K562 (cell line): ENCODE results near the gene MAN1A1. TPM values are rescaled to one million over a fixed set of nuclear protein-coding genes. Genes with fewer than 3 reads are reported as not detected.

ENCODE experiments used
- ATAC-seq: fragments of 200-7000 bp; cut with Tn5 transposase; 3 replicates; pipeline ENCODE4 v1.9.1; 2020; ENCODE audit warnings: moderate library complexity
- BruUV-seq: library from RNA; stranded (reverse); fragments of 400-500 nt; replicated peaks from 2 replicates; lab custom pipeline; 2021; lab: Mats Ljungman, UMichigan
- CTCF ChIA-PET: fragments of 300-600 bp; formaldehyde crosslinking; extraction: SDS; loops from one replicate; lab custom pipeline; 2021; ENCODE audit warnings: low intra/inter-chr PET ratio; lab: Yijun Ruan, JAX
- POLR2A ChIA-PET: fragments of 300-600, 350-650 bp; sonication (Branson Sonifier 250); formaldehyde crosslinking; extraction: SDS; loops from one replicate; lab custom pipeline; 2021; ENCODE audit warnings: antibody characterized with exemption, inconsistent platforms; lab: Yijun Ruan, JAX
- DNase-seq, 4 experiments: peaks; one replicate each; pipeline versions ENCODE4 v3.0.0 to v3.0.0-alpha.2; 2011 to 2018; ENCODE audit warnings: low spot score in 3 of 4, mixed read lengths in 3 of 4; ENCODE audit errors: extremely low read depth in 1 of 4
- FAIRE-seq: peaks from 2 replicates; lab custom pipeline; 2011; peaks lifted over from hg19 to GRCh38; lab: Jason Lieb, UNC
- H2AFZ ChIP-seq: 2 replicates; pipeline ENCODE4 v1.6.0; 2011; ENCODE audit warnings: low read depth, low read length, control low read depth, inconsistent platforms
- H3K27ac ChIP-seq: fragments of 200-600 bp; 3 replicates; pipeline ENCODE4 v1.8.0; 2011; ENCODE audit warnings: low read depth, mild to moderate bottlenecking, control low read depth, inconsistent platforms, low read length, moderate library complexity, mixed read lengths; ENCODE audit errors: extremely low read depth
- H3K27me3 ChIP-seq, 2 experiments: fragments of 300-600 bp in 1 of 2; 2 replicates in 1 of 2; 3 replicates in 1 of 2; pipeline versions ENCODE4 v1.6.0 to v1.8.0; 2011; ENCODE audit warnings: inconsistent platforms in 2 of 2, low read length in 2 of 2, mild to moderate bottlenecking in 1 of 2, mixed read lengths in 1 of 2, moderate library complexity in 1 of 2; ENCODE audit not compliant: control insufficient read depth in 2 of 2, insufficient read depth in 2 of 2
- H3K36me3 ChIP-seq: fragments of 300-600 bp; 3 replicates; pipeline ENCODE4 v1.8.0; 2011; ENCODE audit warnings: mild to moderate bottlenecking, low read length, inconsistent platforms; ENCODE audit not compliant: control insufficient read depth, insufficient read depth
- H3K4me1 ChIP-seq, 2 experiments: fragments of 200-600 bp in 1 of 2; replicated peaks in 1 of 2; 2 replicates in 1 of 2; 3 replicates in 1 of 2; pipeline versions ENCODE4 v1.5.1 to v1.8.0; 2011; ENCODE audit warnings: inconsistent platforms in 2 of 2, low read length in 2 of 2, mild to moderate bottlenecking in 1 of 2, mixed read lengths in 1 of 2, moderate library complexity in 1 of 2; ENCODE audit not compliant: control insufficient read depth in 2 of 2, insufficient read depth in 2 of 2
- H3K4me2 ChIP-seq: 2 replicates; pipeline ENCODE4 v1.6.1; 2011; ENCODE audit warnings: low read length, control low read depth, inconsistent platforms, mixed read lengths; ENCODE audit not compliant: insufficient read depth
- H3K4me3 ChIP-seq: fragments of 200-600 bp; sonication (generic), shearing (Covaris generic); 2 replicates; pipeline ENCODE4 v1.5.1; 2016; ENCODE audit warnings: control low read depth, inconsistent platforms
- H3K79me2 ChIP-seq: fragments of 200-600 bp; 3 replicates; pipeline ENCODE4 v1.8.0; 2011; ENCODE audit warnings: low read length, inconsistent platforms; ENCODE audit not compliant: control insufficient read depth, insufficient read depth
- H3K9ac ChIP-seq, 2 experiments: 2 replicates each; pipeline versions ENCODE4 v1.6.0 to v1.6.1; 2011; ENCODE audit warnings: low read depth in 2 of 2, low read length in 2 of 2, control low read depth in 1 of 2, inconsistent platforms in 1 of 2, mild to moderate bottlenecking in 1 of 2, mixed read lengths in 1 of 2; ENCODE audit not compliant: insufficient read depth in 1 of 2
- H3K9me1 ChIP-seq: one replicate; pipeline ENCODE4 v1.6.0; 2011; ENCODE audit warnings: inconsistent platforms, mild to moderate bottlenecking, low read length, moderate library complexity; ENCODE audit not compliant: control insufficient read depth, insufficient read depth
- H3K9me3 ChIP-seq: replicated peaks from 2 replicates; pipeline ENCODE4 v1.5.1; 2011; ENCODE audit warnings: low read depth, low read length, inconsistent platforms; ENCODE audit not compliant: control insufficient read depth, insufficient read depth
- H4K20me1 ChIP-seq: replicated peaks from 2 replicates; pipeline ENCODE4 v1.6.1; 2011; ENCODE audit warnings: low read length, inconsistent platforms, mixed read lengths; ENCODE audit not compliant: control insufficient read depth, insufficient read depth
- ATF3 ChIP-seq, 2 experiments: fragments of 450-650 bp in 1 of 2; sonication (generic) in 1 of 2; formaldehyde crosslinking in 1 of 2; IDR thresholded peaks in 1 of 2; conservative IDR thresholded peaks in 1 of 2; 2 replicates each; pipeline versions ENCODE4 v1.6.1 to v1.8.1; 2016 to 2023; ENCODE audit warnings: mild to moderate bottlenecking in 2 of 2, moderate library complexity in 2 of 2, inconsistent platforms in 1 of 2, missing genetic modification reagents in 1 of 2
- C11orf30 ChIP-seq: fragments of 450-650 bp; IDR thresholded peaks from 2 replicates; pipeline ENCODE4 v1.6.1; 2016; ENCODE audit warnings: low read depth, mild to moderate bottlenecking
- CCNT2 ChIP-seq: IDR thresholded peaks from 2 replicates; pipeline ENCODE4 v1.6.1; 2011; ENCODE audit warnings: borderline replicate concordance, low read depth, mild to moderate bottlenecking, moderate library complexity, mixed read lengths, low read length; ENCODE audit not compliant: insufficient read length; ENCODE audit errors: extremely low read depth
- CGGBP1 ChIP-seq: fragments of 250-450 bp; sonication (Bioruptor Pico); IDR thresholded peaks from 2 replicates; pipeline ENCODE4 v1.9.0; 2021; ENCODE audit warnings: mild to moderate bottlenecking
- CXXC5 ChIP-seq: fragments of 250-450 bp; sonication (Bioruptor Pico); IDR thresholded peaks from 2 replicates; pipeline ENCODE4 v1.8.0; 2022; ENCODE audit warnings: inconsistent platforms, mild to moderate bottlenecking, moderate library complexity
- E2F8 ChIP-seq: fragments of 450-650 bp; IDR thresholded peaks from 2 replicates; pipeline ENCODE4 v1.7.1; 2018; ENCODE audit warnings: mild to moderate bottlenecking, low read depth; ENCODE audit not compliant: partially characterized antibody
- HNRNPLL ChIP-seq: fragments of 200-400 bp; formaldehyde crosslinking; IDR thresholded peaks from 2 replicates; pipeline ENCODE4 v1.6.1; 2017; ENCODE audit warnings: low read length, low read depth, mild to moderate bottlenecking; ENCODE audit not compliant: poor library complexity, severe bottlenecking
- NR4A1 ChIP-seq, 2 experiments: fragments of 250-450 bp in 1 of 2; fragments of 450-650 bp in 1 of 2; sonication (Bioruptor Pico) in 1 of 2; IDR thresholded peaks; 2 replicates each; pipeline versions ENCODE4 v1.4.0 to v1.6.1; 2016 to 2020; ENCODE audit warnings: mild to moderate bottlenecking in 2 of 2, missing compliant biosample characterization in 1 of 2, missing genetic modification characterization in 1 of 2, moderate library complexity in 1 of 2
- POLR2B ChIP-seq: fragments of 450-650 bp; IDR thresholded peaks from 2 replicates; pipeline ENCODE4 v1.6.1; 2018; ENCODE audit warnings: low read depth; ENCODE audit not compliant: partially characterized antibody
- SPI1 ChIP-seq: IDR thresholded peaks from 2 replicates; pipeline ENCODE4 v1.6.1; 2011; ENCODE audit warnings: low read depth, low read length, control low read depth, borderline replicate concordance
- SUPT5H ChIP-seq: fragments of 450-650 bp; IDR thresholded peaks from 2 replicates; pipeline ENCODE4 v1.6.1; 2016
- ZNF212 ChIP-seq: fragments of 450-650 bp; formaldehyde crosslinking; IDR thresholded peaks from 2 replicates; pipeline ENCODE4 v1.4.0; 2020; ENCODE audit warnings: mild to moderate bottlenecking
- ZNF217 ChIP-seq: sonication (generic); formaldehyde crosslinking; IDR thresholded peaks from 2 replicates; pipeline ENCODE4 v1.8.0; 2022; ENCODE audit warnings: mild to moderate bottlenecking, missing genetic modification reagents
- WGBS: fragments of 100-300 bp; shearing (Covaris generic); methylation state at CpG from one replicate; pipeline ENCODE4 v1.1.6; 2016; ENCODE audit warnings: low coverage, mixed read lengths; ENCODE audit not compliant: insufficient coverage; ENCODE audit errors: missing lambda C conversion rate; 5-methylcytosine and 5-hydroxymethylcytosine counted together
- in situ Hi-C: fragments of 300-500 bp; cut with MboI; formaldehyde crosslinking; loops from 4 replicates; pipeline ENCODE4 v1.15.0; 2018; ENCODE audit warnings: inconsistent platforms, mixed read lengths
- intact Hi-C: fragments of 100-400 bp; cut with micrococcal nuclease; formaldehyde crosslinking; loops from 2 replicates; pipeline ENCODE4 v1.14.2; 2022
- polyA plus RNA-seq, 8 experiments: library from polyadenylated mRNA; depleted of rRNA in 4 of 8; stranded (reverse) in 5 of 8; unstranded in 3 of 8; fragments of >200 nt; fragmentation: Nextera tagmentation in 2 of 8; fragmentation: Illumina TruSeq in 1 of 8; extraction: Ambion mirVana in 2 of 8; extraction: Trizol in 1 of 8; gene quantifications; 2 replicates each; pipeline versions ENCODE4 v1.2.1 to v1.2.3, GENCODE V29; 2011 to 2014; ENCODE audit warnings: inconsistent platforms in 1 of 8, missing spikeins in 1 of 8
- total RNA-seq, 7 experiments: library from RNA; depleted of rRNA in 6 of 7; stranded (reverse); fragments of >200 nt in 6 of 7; fragmentation: Illumina TruSeq in 2 of 7; extraction: Trizol in 2 of 7; gene quantifications; 2 replicates each; pipeline versions ENCODE4 v1.2.1 to v1.2.3, GENCODE V29; 2011 to 2021; ENCODE audit warnings: low replicate concordance in 1 of 7
- TF ChIP-seq, protein P1 (sequence below): sonication (generic); formaldehyde crosslinking; IDR thresholded peaks from 2 replicates; pipeline ENCODE4 v1.8.1; 2022; ENCODE audit warnings: missing genetic modification reagents

The MAN1A1 gene
- total and polyA plus RNA-seq, 9 of the 15 experiments (the other 6 are each of a cell fraction or from before 2014, with no cell fraction given): 24.5 to 78.4 (median 59.7) TPM

- intact Hi-C loops (loop anchor here (1.0 to 5.0 kb wide), 4 partner anchors 10 to 177 kb away; partner anchors contain the start of gene MAN1A1), in situ Hi-C loops (no loop called here)
- Histone ChIP-seq H3K9ac (peak overlapping the region; percentile 62 to 68), H3K4me3 (no peak overlapping the region), H3K27me3 (no peaks in the 10 kb centered on the region), H2AFZ (peak overlapping the region; percentile 25), H3K9me1 (no peaks in the 10 kb centered on the region), H3K79me2 (peaks cover 99% of the 10 kb centered on the region), H3K4me2 (peak overlapping the region; percentile 53), H3K4me1 (peaks cover 40 to 83% of the 10 kb centered on the region in 2 experiments), H3K27ac (peak overlapping the region; percentile 91), H3K36me3 (peaks cover 63% of the 10 kb centered on the region), H4K20me1 (no peaks in the 10 kb centered on the region; the same call in 1 of the 2 replicates), H3K9me3 (no peaks in the 10 kb centered on the region)
- ChIA-PET POLR2A (interaction anchor here (0.5 to 2.5 kb wide), 10 partner anchors 8 to 314 kb away, joined by 3 to 10 read pairs (median 4); no protein-coding TSS in a partner anchor), CTCF (no interaction called here)
- no TSS peak for BruUV-seq
- no peak for FAIRE-seq
- peak; percentile 30 for ATAC-seq
- WGBS: 37% methylated on average over 10 of the region's 10 CpGs
- peak in 1 of 4 experiments; percentile 35 for DNase-seq
- TF ChIP-seq NR4A1 (CRISPR knock-in tag; IDR thresholded peaks at IDR 0.05): no peak
- TF ChIP-seq NR4A1 (tag; IDR thresholded peaks at IDR 0.05): peak; percentile 28; the same call in 1 of the 2 replicates
- TF ChIP-seq E2F8: no peak
- TF ChIP-seq CGGBP1 (CRISPR knock-in tag): no peak
- TF ChIP-seq HNRNPLL: no peak
- peak; percentile 44; the same call in 1 of the 2 replicates for TF ChIP-seq CXXC5 (CRISPR knock-in tag)
- no peak for TF ChIP-seq ZNF212 (CRISPR knock-in tag)
- TF ChIP-seq CCNT2: no peak
- no peak for TF ChIP-seq C11orf30
- peak; percentile 43; the same call in 1 of the 2 replicates for TF ChIP-seq SUPT5H
- TF ChIP-seq, protein P1, sequence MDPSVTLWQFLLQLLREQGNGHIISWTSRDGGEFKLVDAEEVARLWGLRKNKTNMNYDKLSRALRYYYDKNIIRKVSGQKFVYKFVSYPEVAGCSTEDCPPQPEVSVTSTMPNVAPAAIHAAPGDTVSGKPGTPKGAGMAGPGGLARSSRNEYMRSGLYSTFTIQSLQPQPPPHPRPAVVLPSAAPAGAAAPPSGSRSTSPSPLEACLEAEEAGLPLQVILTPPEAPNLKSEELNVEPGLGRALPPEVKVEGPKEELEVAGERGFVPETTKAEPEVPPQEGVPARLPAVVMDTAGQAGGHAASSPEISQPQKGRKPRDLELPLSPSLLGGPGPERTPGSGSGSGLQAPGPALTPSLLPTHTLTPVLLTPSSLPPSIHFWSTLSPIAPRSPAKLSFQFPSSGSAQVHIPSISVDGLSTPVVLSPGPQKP: no peak
- peak; percentile 13 for TF ChIP-seq POLR2B
- peak; percentile 90 for TF ChIP-seq SPI1
- TF ChIP-seq ATF3 (IDR thresholded peaks at IDR 0.05): peak; percentile 55; the same call in 1 of the 2 replicates
- no peak for TF ChIP-seq ATF3 (CRISPR knock-in tag; conservative IDR thresholded peaks at IDR 0.05)
- no peak for TF ChIP-seq ZNF217 (CRISPR knock-in tag)
These were observed 35.4 kb downstream of the MAN1A1 start for GRCh38 chr6:119313937-119314884.
